ENCODE measurements around the gene MTG2. TPM values are rescaled to one million over a fixed set of nuclear protein-coding genes. Genes with fewer than 3 reads are reported as not detected.

Gene MTG2
- total RNA-seq, 1 donor from 2014 or later, result 7.8 TPM

- no peak for DNase-seq (ENCODE audit: low read depth in 2 of 2)
Observed at GRCh38 chr20:62246872-62247652, 64.2 kb downstream of the MTG2 start.

- no peak for DNase-seq (ENCODE audit: low read depth in 2 of 2)
Observed at GRCh38 chr20:62248890-62249560, 66.2 kb downstream of the MTG2 start.

GRCh38 chr20:62252342-62252966, 69.6 kb downstream of the MTG2 start:
- no peak for DNase-seq (ENCODE audit: low read depth in 2 of 2)

Other genes starting within 250 kb of the MTG2 start
- 2.3 and 3.7 TPM in 2 replicates for gene TAF4, start 117.1 kb upstream of the MTG2 start, total RNA-seq
- 23.2 and 31.7 TPM in 2 replicates for gene LSM14B, start 60.6 kb upstream of the MTG2 start, total RNA-seq
- 315 and 337 TPM in 2 replicates for gene PSMA7, start 39.6 kb upstream of the MTG2 start, total RNA-seq
- gene SS18L1, start 39.3 kb upstream of the MTG2 start, total RNA-seq, result 6.4 and 11.3 TPM in 2 replicates
- not detected in 2 replicates for gene HRH3, start 37.2 kb downstream of the MTG2 start, total RNA-seq
- 22.1 and 28.8 TPM in 2 replicates for gene OSBPL2, start 55.5 kb downstream of the MTG2 start, total RNA-seq
- 94.1 and 105 TPM in 2 replicates for gene ADRM1, start 120.0 kb downstream of the MTG2 start, total RNA-seq
- 18.6 and 23.1 TPM in 2 replicates for gene LAMA5, start 184.3 kb downstream of the MTG2 start, total RNA-seq
- 612 and 719 TPM in 2 replicates for gene RPS21, start 204.1 kb downstream of the MTG2 start, total RNA-seq
- gene CABLES2, start 224.3 kb downstream of the MTG2 start, total RNA-seq, result 0.77 and 1.5 TPM in 2 replicates
- gene RBBP8NL, start 244.5 kb downstream of the MTG2 start, total RNA-seq, result not detected in 2 replicates